HepG2 (cell line): ENCODE measurements around the gene ALLC. TPM values are rescaled to one million over a fixed set of nuclear protein-coding genes. Genes with fewer than 3 reads are reported as not detected.

Source experiments
- ASH2L ChIP-seq: fragments of 300-600, 200-600 bp; sonication (generic); IDR thresholded peaks from 2 replicates; pipeline ENCODE4 v1.7.0; 2017; ENCODE audit warnings: low read depth, mild to moderate bottlenecking, moderate library complexity, mixed read lengths, low read length; ENCODE audit not compliant: insufficient read length
- CCAR2 ChIP-seq: fragments of 200-400 bp; formaldehyde crosslinking; optimal IDR thresholded peaks from 2 replicates; pipeline ENCODE3; 2018; ENCODE audit warnings: low read depth, mild to moderate bottlenecking, low read length, moderate library complexity
- CHD2 ChIP-seq: IDR thresholded peaks from 2 replicates; pipeline ENCODE4 v1.6.1; 2011; ENCODE audit warnings: low read depth, low read length, improper control_type of control experiment
- HNRNPH1 ChIP-seq: fragments of 200-400 bp; formaldehyde crosslinking; optimal IDR thresholded peaks from 2 replicates; pipeline ENCODE3; 2017; ENCODE audit warnings: mild to moderate bottlenecking, low read depth, low read length
- IKZF5 ChIP-seq: IDR thresholded peaks from 2 replicates; pipeline ENCODE4 v1.6.1; 2018; ENCODE audit warnings: missing genetic modification reagents, mild to moderate bottlenecking, missing compliant biosample characterization
- ISL2 ChIP-seq: sonication (generic); formaldehyde crosslinking; IDR thresholded peaks from 2 replicates; pipeline ENCODE4 v1.5.0; 2020; ENCODE audit warnings: missing genetic modification reagents
- RBFOX2 ChIP-seq: fragments of 200-400 bp; formaldehyde crosslinking; IDR thresholded peaks from 2 replicates; pipeline ENCODE4 v1.6.1; 2017; ENCODE audit warnings: low read depth, mild to moderate bottlenecking, low read length
- RELA ChIP-seq: sonication (generic); formaldehyde crosslinking; IDR thresholded peaks from 2 replicates; pipeline ENCODE4 v1.4.0; 2020; ENCODE audit warnings: missing genetic modification reagents
- SRF ChIP-seq: IDR thresholded peaks from 2 replicates; pipeline ENCODE4 v1.6.1; 2011; ENCODE audit warnings: mild to moderate bottlenecking, low read depth, low read length, moderate library complexity
- TRIM24 ChIP-seq: sonication (generic); formaldehyde crosslinking; IDR thresholded peaks from 2 replicates; pipeline ENCODE4 v1.8.0; 2022; ENCODE audit warnings: mild to moderate bottlenecking, missing genetic modification reagents
- YEATS4 ChIP-seq: sonication (generic); formaldehyde crosslinking; IDR thresholded peaks from 2 replicates; pipeline ENCODE4 v1.4.0; 2020; ENCODE audit warnings: missing genetic modification reagents, borderline replicate concordance
- ZC3H4 ChIP-seq: sonication (generic); formaldehyde crosslinking; IDR thresholded peaks from 2 replicates; pipeline ENCODE4 v1.4.0; 2020; ENCODE audit warnings: missing genetic modification reagents, borderline replicate concordance
- ZMAT5 ChIP-seq: sonication (generic); formaldehyde crosslinking; IDR thresholded peaks from 2 replicates; pipeline ENCODE4 v1.5.0; 2020; ENCODE audit warnings: mild to moderate bottlenecking, low read depth, missing genetic modification reagents, borderline replicate concordance
- ZNF280D ChIP-seq: sonication (generic); formaldehyde crosslinking; IDR thresholded peaks from 2 replicates; pipeline ENCODE4 v1.5.1; 2020; ENCODE audit warnings: mild to moderate bottlenecking, missing genetic modification reagents
- polyA plus RNA-seq, 8 experiments: library from polyadenylated mRNA; depleted of rRNA in 3 of 8; stranded (reverse) in 7 of 8; unstranded in 1 of 8; fragments of >200 nt; fragmentation: Illumina TruSeq in 4 of 8; extraction: Trizol in 4 of 8; gene quantifications; 2 replicates each; pipeline versions ENCODE4 v1.2.1 to v1.2.3, GENCODE V29; 2011 to 2016; ENCODE audit warnings: low read depth in 4 of 8, missing spikeins in 1 of 8, mixed read lengths in 1 of 8; ENCODE audit not compliant: insufficient read depth in 1 of 8
- total RNA-seq, 5 experiments: library from RNA; depleted of rRNA; stranded (reverse); fragments of >200 nt; fragmentation: Illumina TruSeq; extraction: Trizol; gene quantifications; 2 replicates each; pipeline ENCODE4 v1.2.3, GENCODE V29; 2016; ENCODE audit warnings: low read depth in 1 of 5
- TF ChIP-seq, protein P1 (sequence below): sonication (generic); formaldehyde crosslinking; IDR thresholded peaks from 2 replicates; pipeline ENCODE4 v1.4.0; 2020; ENCODE audit warnings: missing genetic modification reagents
- TF ChIP-seq, protein P2 (sequence below): IDR thresholded peaks from 2 replicates; pipeline ENCODE4 v1.4.0; 2020; ENCODE audit warnings: mild to moderate bottlenecking, missing genetic modification reagents

Gene ALLC
- total and polyA plus RNA-seq, 2 of the 13 experiments (the other 11 are each of a cell fraction or from before 2014, with no cell fraction given): 0.08 to 0.11 TPM

GRCh38 chr2:3651691-3652648 is 6.0 kb upstream of the ALLC start (continued):
- TF ChIP-seq RELA (CRISPR knock-in tag): 0 out of 2 replicates have a peak, but pooled peaks have one; percentile 42
- no peak for TF ChIP-seq ZMAT5 (CRISPR knock-in tag)
- TF ChIP-seq YEATS4 (CRISPR knock-in tag): no peak; the same call in 1 of the 2 replicates
- TF ChIP-seq CHD2: peak; percentile 84
- 0 out of 2 replicates have a peak, but pooled peaks have one; percentile 37 for TF ChIP-seq RBFOX2
- 0 out of 2 replicates have a peak, but pooled peaks have one; percentile 68 for TF ChIP-seq ZNF280D
- TF ChIP-seq TRIM24 (CRISPR knock-in tag): no peak
- TF ChIP-seq ISL2 (CRISPR knock-in tag): peak; percentile 42; the same call in 1 of the 2 replicates
- peak; percentile 40 for TF ChIP-seq CCAR2
- no peak for TF ChIP-seq HNRNPH1
- peak; percentile 73 for TF ChIP-seq ASH2L
- TF ChIP-seq SRF: 0 out of 2 replicates have a peak, but pooled peaks have one; percentile 39
- TF ChIP-seq IKZF5 (CRISPR knock-in tag): peak; percentile 79
- TF ChIP-seq, protein P1, sequence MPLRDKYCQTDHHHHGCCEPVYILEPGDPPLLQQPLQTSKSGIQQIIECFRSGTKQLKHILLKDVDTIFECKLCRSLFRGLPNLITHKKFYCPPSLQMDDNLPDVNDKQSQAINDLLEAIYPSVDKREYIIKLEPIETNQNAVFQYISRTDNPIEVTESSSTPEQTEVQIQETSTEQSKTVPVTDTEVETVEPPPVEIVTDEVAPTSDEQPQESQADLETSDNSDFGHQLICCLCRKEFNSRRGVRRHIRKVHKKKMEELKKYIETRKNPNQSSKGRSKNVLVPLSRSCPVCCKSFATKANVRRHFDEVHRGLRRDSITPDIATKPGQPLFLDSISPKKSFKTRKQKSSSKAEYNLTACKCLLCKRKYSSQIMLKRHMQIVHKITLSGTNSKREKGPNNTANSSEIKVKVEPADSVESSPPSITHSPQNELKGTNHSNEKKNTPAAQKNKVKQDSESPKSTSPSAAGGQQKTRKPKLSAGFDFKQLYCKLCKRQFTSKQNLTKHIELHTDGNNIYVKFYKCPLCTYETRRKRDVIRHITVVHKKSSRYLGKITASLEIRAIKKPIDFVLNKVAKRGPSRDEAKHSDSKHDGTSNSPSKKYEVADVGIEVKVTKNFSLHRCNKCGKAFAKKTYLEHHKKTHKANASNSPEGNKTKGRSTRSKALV (CRISPR knock-in tag): 0 out of 2 replicates have a peak, but pooled peaks have one; percentile 43
- TF ChIP-seq, protein P2, sequence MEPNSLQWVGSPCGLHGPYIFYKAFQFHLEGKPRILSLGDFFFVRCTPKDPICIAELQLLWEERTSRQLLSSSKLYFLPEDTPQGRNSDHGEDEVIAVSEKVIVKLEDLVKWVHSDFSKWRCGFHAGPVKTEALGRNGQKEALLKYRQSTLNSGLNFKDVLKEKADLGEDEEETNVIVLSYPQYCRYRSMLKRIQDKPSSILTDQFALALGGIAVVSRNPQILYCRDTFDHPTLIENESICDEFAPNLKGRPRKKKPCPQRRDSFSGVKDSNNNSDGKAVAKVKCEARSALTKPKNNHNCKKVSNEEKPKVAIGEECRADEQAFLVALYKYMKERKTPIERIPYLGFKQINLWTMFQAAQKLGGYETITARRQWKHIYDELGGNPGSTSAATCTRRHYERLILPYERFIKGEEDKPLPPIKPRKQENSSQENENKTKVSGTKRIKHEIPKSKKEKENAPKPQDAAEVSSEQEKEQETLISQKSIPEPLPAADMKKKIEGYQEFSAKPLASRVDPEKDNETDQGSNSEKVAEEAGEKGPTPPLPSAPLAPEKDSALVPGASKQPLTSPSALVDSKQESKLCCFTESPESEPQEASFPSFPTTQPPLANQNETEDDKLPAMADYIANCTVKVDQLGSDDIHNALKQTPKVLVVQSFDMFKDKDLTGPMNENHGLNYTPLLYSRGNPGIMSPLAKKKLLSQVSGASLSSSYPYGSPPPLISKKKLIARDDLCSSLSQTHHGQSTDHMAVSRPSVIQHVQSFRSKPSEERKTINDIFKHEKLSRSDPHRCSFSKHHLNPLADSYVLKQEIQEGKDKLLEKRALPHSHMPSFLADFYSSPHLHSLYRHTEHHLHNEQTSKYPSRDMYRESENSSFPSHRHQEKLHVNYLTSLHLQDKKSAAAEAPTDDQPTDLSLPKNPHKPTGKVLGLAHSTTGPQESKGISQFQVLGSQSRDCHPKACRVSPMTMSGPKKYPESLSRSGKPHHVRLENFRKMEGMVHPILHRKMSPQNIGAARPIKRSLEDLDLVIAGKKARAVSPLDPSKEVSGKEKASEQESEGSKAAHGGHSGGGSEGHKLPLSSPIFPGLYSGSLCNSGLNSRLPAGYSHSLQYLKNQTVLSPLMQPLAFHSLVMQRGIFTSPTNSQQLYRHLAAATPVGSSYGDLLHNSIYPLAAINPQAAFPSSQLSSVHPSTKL (CRISPR knock-in tag): peak; percentile 39; the same call in 1 of the 2 replicates
- 0 out of 2 replicates have a peak, but pooled peaks have one; percentile 56 for TF ChIP-seq ZC3H4 (CRISPR knock-in tag)
